HEK293 (cell line): Measurements from ENCODE around the gene SOX5.
A peak's percentile ranks its signal among the peaks of the same experiment; 100 is the strongest.

ENCODE experiments used
- CTCF ChIA-PET: fragments of 350-600 bp; formaldehyde crosslinking; extraction: SDS; loops from one replicate; lab custom pipeline; 2021; ENCODE audit warnings: antibody characterized with exemption; lab: Yijun Ruan, JAX
- POLR2A ChIA-PET: fragments of 300-600 bp; formaldehyde crosslinking; extraction: SDS; loops from one replicate; lab custom pipeline; 2020; ENCODE audit warnings: antibody characterized with exemption, inconsistent platforms; lab: Yijun Ruan, JAX
- H3K27ac ChIP-seq: fragments of 200-500 bp; sonication (Bioruptor generic); 2 replicates; pipeline ENCODE4 v1.5.1; 2014; ENCODE audit warnings: low read depth, low read length, control low read depth, inconsistent platforms; ENCODE audit errors: extremely low read depth
- H3K36me3 ChIP-seq, 2 experiments: fragments of 200-500 bp in 1 of 2; sonication (Bioruptor generic) in 1 of 2; 1 replicate in 1 of 2; 2 replicates in 1 of 2; pipeline ENCODE4 v1.5.1; 2014 to 2017; ENCODE audit warnings: inconsistent platforms in 2 of 2, low read length in 2 of 2; ENCODE audit not compliant: control insufficient read depth in 2 of 2, insufficient read depth in 1 of 2
- H3K4me1 ChIP-seq: fragments of 200-500 bp; sonication (Bioruptor generic); 2 replicates; pipeline ENCODE4 v1.5.1; 2014; ENCODE audit warnings: mild to moderate bottlenecking, low read length, inconsistent platforms; ENCODE audit not compliant: control insufficient read depth, insufficient read depth
- H3K4me3 ChIP-seq: 2 replicates; pipeline ENCODE4 v1.5.1; 2011; ENCODE audit warnings: low read depth, mild to moderate bottlenecking, control low read depth, low read length, moderate library complexity
- H3K9me3 ChIP-seq: fragments of 200-500 bp; sonication (Bioruptor generic); 2 replicates; pipeline ENCODE4 v1.5.1; 2014; ENCODE audit warnings: low read depth, low read length, inconsistent platforms; ENCODE audit not compliant: control insufficient read depth, insufficient read depth
- EGR2 ChIP-seq: fragments of 450-650 bp; formaldehyde crosslinking; IDR thresholded peaks from 2 replicates; pipeline ENCODE4 v1.5.1; 2016; ENCODE audit warnings: low read depth, missing biosample characterization, missing genetic modification characterization
- ELK4 ChIP-seq: IDR thresholded peaks from 2 replicates; pipeline ENCODE4 v1.6.1; 2011; ENCODE audit warnings: mild to moderate bottlenecking, low read depth, low read length, borderline replicate concordance
- KLF10 ChIP-seq: fragments of 450-650 bp; IDR thresholded peaks from 2 replicates; pipeline ENCODE4 v1.5.1; 2018; ENCODE audit warnings: missing biosample characterization, mild to moderate bottlenecking, missing genetic modification characterization
- PRDM4 ChIP-seq: fragments of 450-650 bp; formaldehyde crosslinking; IDR thresholded peaks from 2 replicates; pipeline ENCODE4 v1.5.1; 2017; ENCODE audit warnings: missing biosample characterization, missing genetic modification characterization
- SETDB1 ChIP-seq: IDR thresholded peaks from one replicate; pipeline ENCODE4 v1.6.1; 2017; ENCODE audit warnings: mild to moderate bottlenecking, low read length, moderate library complexity, mixed read lengths; ENCODE audit not compliant: insufficient read length
- TSHZ1 ChIP-seq: fragments of 450-650 bp; formaldehyde crosslinking; IDR thresholded peaks from 2 replicates; pipeline ENCODE4 v1.5.1; 2016; ENCODE audit warnings: missing biosample characterization, missing genetic modification characterization, borderline replicate concordance
- ZFP69B ChIP-seq: fragments of 450-650 bp; formaldehyde crosslinking; IDR thresholded peaks from 2 replicates; pipeline ENCODE4 v1.5.1; 2016; ENCODE audit warnings: missing biosample characterization, missing genetic modification characterization
- ZNF138 ChIP-seq: fragments of 450-650 bp; formaldehyde crosslinking; IDR thresholded peaks from 2 replicates; pipeline ENCODE4 v1.5.1; 2016; ENCODE audit warnings: missing biosample characterization, missing genetic modification characterization, borderline replicate concordance
- ZNF184 ChIP-seq: fragments of 450-650 bp; IDR thresholded peaks from 2 replicates; pipeline ENCODE4 v1.5.1; 2018; ENCODE audit warnings: missing biosample characterization, mild to moderate bottlenecking, missing genetic modification characterization
- ZNF221 ChIP-seq: fragments of 450-650 bp; formaldehyde crosslinking; IDR thresholded peaks from 2 replicates; pipeline ENCODE4 v1.5.1; 2017; ENCODE audit warnings: missing biosample characterization, missing genetic modification characterization, borderline replicate concordance
- ZNF274 ChIP-seq, 2 experiments: fragments of 200-500 bp in 1 of 2; fragments of 450-650 bp in 1 of 2; sonication (Bioruptor generic) in 1 of 2; formaldehyde crosslinking in 1 of 2; IDR thresholded peaks; 2 replicates each; pipeline versions ENCODE4 v1.5.1 to v1.6.1; 2014 to 2016; ENCODE audit warnings: borderline replicate concordance in 1 of 2, inconsistent platforms in 1 of 2, low read length in 1 of 2, missing biosample characterization in 1 of 2, missing genetic modification characterization in 1 of 2
- ZNF544 ChIP-seq: fragments of 450-650 bp; formaldehyde crosslinking; IDR thresholded peaks from 2 replicates; pipeline ENCODE4 v1.5.0; 2017; ENCODE audit warnings: missing biosample characterization, missing genetic modification characterization
- ZNF600 ChIP-seq: fragments of 450-650 bp; formaldehyde crosslinking; IDR thresholded peaks from 2 replicates; pipeline ENCODE4 v1.5.1; 2016; ENCODE audit warnings: missing biosample characterization, missing genetic modification characterization
- ZNF768 ChIP-seq: fragments of 450-650 bp; formaldehyde crosslinking; IDR thresholded peaks from 2 replicates; pipeline ENCODE4 v1.5.1; 2018; ENCODE audit warnings: missing biosample characterization, mild to moderate bottlenecking, missing genetic modification characterization
- ZSCAN4 ChIP-seq: fragments of 450-650 bp; formaldehyde crosslinking; IDR thresholded peaks from 2 replicates; pipeline ENCODE4 v1.5.1; 2017; ENCODE audit warnings: missing biosample characterization, missing genetic modification characterization

The SOX5 gene

GRCh38 chr12:23614280-23614679, 335.2 kb downstream of the SOX5 start:
- Histone ChIP-seq H3K36me3 (no peaks in the 10 kb centered on the region), H3K27ac (no peak overlapping the region), H3K4me1 (no peaks in the 10 kb centered on the region), H3K4me3 (no peak overlapping the region), H3K9me3 (no peaks in the 10 kb centered on the region)
- ChIA-PET CTCF (no interaction called here), POLR2A (no interaction called here)
- TF ChIP-seq EGR2 (tag by site-specific recombination) (no peak), ZFP69B (tag by site-specific recombination) (no peak), ZNF768 (tag by site-specific recombination) (no peak), ZNF600 (no peak), ZSCAN4 (tag by site-specific recombination) (no peak), ZNF184 (tag by site-specific recombination) (no peak), PRDM4 (tag by site-specific recombination) (no peak), ZNF138 (tag by site-specific recombination) (no peak)

- no peak overlapping the region for H3K27ac ChIP-seq
- TF ChIP-seq ZNF221 (tag by site-specific recombination) (no peak), KLF10 (tag by site-specific recombination) (no peak), TSHZ1 (tag by site-specific recombination) (no peak), ZNF544 (no peak)
- ChIA-PET CTCF (no interaction called here), POLR2A (no interaction called here)
- no peaks in the 10 kb centered on the region for H3K36me3 ChIP-seq
- H3K9me3 ChIP-seq: no peaks in the 10 kb centered on the region
- H3K4me3 ChIP-seq: no peak overlapping the region
- H3K4me1 ChIP-seq: no peaks in the 10 kb centered on the region
Observed at GRCh38 chr12:23611320-23611719, 338.1 kb downstream of the SOX5 start.

GRCh38 chr12:23600919-23601318, 348.6 kb downstream of the SOX5 start:
- CTCF ChIA-PET: interaction anchor here (0.6 kb wide), 1 partner anchor 74 kb away, joined by 3 read pairs; no protein-coding TSS in a partner anchor
- Histone ChIP-seq H3K4me1 (no peaks in the 10 kb centered on the region), H3K27ac (no peak overlapping the region), H3K4me3 (no peak overlapping the region), H3K36me3 (no peaks in the 10 kb centered on the region), H3K9me3 (no peaks in the 10 kb centered on the region)
- TF ChIP-seq ELK4 (no peak), SETDB1 (peak; percentile 42), ZNF274 (IDR thresholded peaks at IDR 0.05; ENCODE audit: low read length) (no peak), ZNF274 (tag by site-specific recombination; IDR thresholded peaks at IDR 0.05; ENCODE audit: borderline replicate concordance) (0 out of 2 replicates have a peak, but pooled peaks have one; percentile 38)
- POLR2A ChIA-PET: no interaction called here
